Measurements from ENCODE around the gene RGL3. TPM values are rescaled to one million over a fixed set of nuclear protein-coding genes. Genes with fewer than 3 reads are reported as not detected.
A peak's percentile ranks its signal among the peaks of the same experiment; 100 is the strongest.
"Not testable (repeated sequence)": the region's sequence is repeated elsewhere in the genome, so short reads cannot be mapped to it uniquely, and the experiment has no call there.

RGL3 gene
- total RNA-seq, 1 experiment from 2014 or later, result 22.6 TPM

GRCh38 chr19:11380653-11381537 lies 38.2 kb downstream of the RGL3 start:
- ATAC-seq, result peak; percentile 83
- CTCF ChIA-PET, result interaction anchor here (0.6 to 1.6 kb wide), 9 partner anchors 10 to 214 kb away, joined by 3 to 6 read pairs (median 4); partner anchors contain the start of gene PRKCSH
- Histone ChIP-seq H3K27ac (ENCODE audit: low read length) (peak overlapping the region; percentile 91), H3K27me3 (ENCODE audit: control insufficient read depth, insufficient read depth, low read length) (no peaks in the 10 kb centered on the region), H3K4me3 (ENCODE audit: low read depth in 2 of 2, low read length in 2 of 2) (peak overlapping the region; percentile 62 to 75), H3K9me3 (ENCODE audit: control insufficient read depth, insufficient read depth, low read depth, low read length) (no peaks in the 10 kb centered on the region), H3K36me3 (ENCODE audit: control insufficient read depth, insufficient read depth, low read length) (no peaks in the 10 kb centered on the region; the same call in 1 of the 2 replicates), H3K4me1 (ENCODE audit: control insufficient read depth, insufficient read depth, low read length) (peaks cover 29% of the 10 kb centered on the region)
- TF ChIP-seq TCF7L2 (IDR thresholded peaks at IDR 0.05; ENCODE audit: low read depth, low read length) (no peak), POLR2AphosphoS5 (IDR thresholded peaks at IDR 0.05; ENCODE audit: low read depth, low read length) (peak; percentile 84), REST (IDR thresholded peaks at IDR 0.05; ENCODE audit: insufficient read depth in 1 of 2, low read depth in 2 of 2, low read length in 1 of 2) (no peak), SIN3A (IDR thresholded peaks at IDR 0.05; ENCODE audit: borderline replicate concordance, insufficient read depth, low read depth, low read length) (peak; percentile 88), CTCF (IDR thresholded peaks at IDR 0.05) (peak; percentile 79)
- POLR2A ChIA-PET, result interaction anchor here (0.6 kb wide), 1 partner anchor 165 kb away, joined by 6 read pairs; no protein-coding TSS in a partner anchor
- intact Hi-C loops (cut with micrococcal nuclease; ENCODE audit: unreplicated experiment), result loop anchor here (2.0 kb wide), 1 partner anchor 66 kb away; no protein-coding TSS in a partner anchor
- BruUV-seq (replicated peaks), result no TSS peak
- in situ Hi-C loops (cut with HindIII; ENCODE audit: low pct_unique_long_range_greater_than_20kb, low sequenced_read_pairs), result no loop called here
- DNase-seq (ENCODE audit: low read depth, low spot score), result peak; percentile 88

GRCh38 chr19:11379857-11380350 lies 39.2 kb downstream of the RGL3 start:
- ChIA-PET POLR2A (no interaction called here), CTCF (interaction anchor here (0.6 kb wide), 1 partner anchor 36 kb away, joined by 4 read pairs; no protein-coding TSS in a partner anchor)
- intact Hi-C loops (cut with micrococcal nuclease; ENCODE audit: unreplicated experiment), result loop anchor here (2.0 kb wide), 1 partner anchor 67 kb away; no protein-coding TSS in a partner anchor
- Histone ChIP-seq H3K27ac (ENCODE audit: low read length) (peak overlapping the region; percentile 91), H3K9me3 (ENCODE audit: control insufficient read depth, insufficient read depth, low read depth, low read length) (no peaks in the 10 kb centered on the region), H3K4me1 (ENCODE audit: control insufficient read depth, insufficient read depth, low read length) (peaks cover 33% of the 10 kb centered on the region), H3K27me3 (ENCODE audit: control insufficient read depth, insufficient read depth, low read length) (no peaks in the 10 kb centered on the region), H3K36me3 (ENCODE audit: control insufficient read depth, insufficient read depth, low read length) (no peaks in the 10 kb centered on the region; the same call in 1 of the 2 replicates), H3K4me3 (ENCODE audit: low read depth in 2 of 2, low read length in 2 of 2) (peak overlapping the region; percentile 62 to 75)
- in situ Hi-C loops (cut with HindIII; ENCODE audit: low pct_unique_long_range_greater_than_20kb, low sequenced_read_pairs), result no loop called here
- ATAC-seq (no peak), DNase-seq (ENCODE audit: low read depth, low spot score) (no peak)
- no peak for TF ChIP-seq SIN3A (IDR thresholded peaks at IDR 0.05; ENCODE audit: borderline replicate concordance, insufficient read depth, low read depth, low read length)
- no peak for TF ChIP-seq POLR2AphosphoS5 (IDR thresholded peaks at IDR 0.05; ENCODE audit: low read depth, low read length)
- TF ChIP-seq CTCF (IDR thresholded peaks at IDR 0.05), result no peak
- no peak for TF ChIP-seq TCF7L2 (IDR thresholded peaks at IDR 0.05; ENCODE audit: low read depth, low read length)
- TF ChIP-seq REST (IDR thresholded peaks at IDR 0.05; ENCODE audit: insufficient read depth in 1 of 2, low read depth in 2 of 2, low read length in 1 of 2), result no peak
- BruUV-seq (replicated peaks), result TSS peak; percentile 90

- peaks cover 33% of the 10 kb centered on the region for H3K4me1 ChIP-seq (ENCODE audit: control insufficient read depth, insufficient read depth, low read length)
- DNase-seq (ENCODE audit: low read depth, low spot score); H3K9me3 ChIP-seq (ENCODE audit: control insufficient read depth, insufficient read depth, low read depth, low read length); H3K4me3 ChIP-seq (ENCODE audit: low read depth in 2 of 2, low read length in 2 of 2); BruUV-seq (replicated peaks); in situ Hi-C loops (cut with HindIII; ENCODE audit: low pct_unique_long_range_greater_than_20kb, low sequenced_read_pairs); ATAC-seq; CTCF ChIA-PET; H3K36me3 ChIP-seq (ENCODE audit: control insufficient read depth, insufficient read depth, low read length); intact Hi-C loops (cut with micrococcal nuclease; ENCODE audit: unreplicated experiment); H3K27me3 ChIP-seq (ENCODE audit: control insufficient read depth, insufficient read depth, low read length); POLR2A ChIA-PET: not testable (repeated sequence)
- H3K27ac ChIP-seq (ENCODE audit: low read length), result peak overlapping the region; percentile 11; the same call in 1 of the 2 replicates
These were observed 39.8 kb downstream of the RGL3 start for GRCh38 chr19:11379269-11379845.
